IPS-15b (cell line): ENCODE data around the gene IBTK.
"Not testable (repeated sequence)": the region's sequence is repeated elsewhere in the genome, so short reads cannot be mapped to it uniquely, and the experiment has no call there.

Experiments
- H3K27me3 ChIP-seq: one replicate; pipeline ENCODE4 v1.6.1; 2013; ENCODE audit warnings: low read length; ENCODE audit not compliant: control insufficient read depth, insufficient read depth
- H3K36me3 ChIP-seq: one replicate; pipeline ENCODE4 v1.6.1; 2013; ENCODE audit warnings: low read length; ENCODE audit not compliant: control insufficient read depth, insufficient read depth
- H3K4me1 ChIP-seq: one replicate; pipeline ENCODE4 v1.6.1; 2013; ENCODE audit warnings: mild to moderate bottlenecking, low read length; ENCODE audit not compliant: control insufficient read depth, insufficient read depth
- H3K4me3 ChIP-seq: one replicate; pipeline ENCODE4 v1.5.1; 2013; ENCODE audit warnings: low read depth, low read length
- H3K9ac ChIP-seq: one replicate; pipeline ENCODE4 v1.6.1; 2013; ENCODE audit warnings: low read depth, mild to moderate bottlenecking, low read length
- H3K9me3 ChIP-seq: one replicate; pipeline ENCODE4 v1.6.1; 2013; ENCODE audit warnings: mild to moderate bottlenecking, low read length; ENCODE audit not compliant: control insufficient read depth, insufficient read depth

The IBTK gene

GRCh38 chr6:82131441-82131840, 116.1 kb downstream of the IBTK start:
- no peaks in the 10 kb centered on the region for H3K4me1 ChIP-seq
- no peaks in the 10 kb centered on the region for H3K9me3 ChIP-seq
- H3K36me3 ChIP-seq, result no peaks in the 10 kb centered on the region
- no peak overlapping the region for H3K9ac ChIP-seq
- no peak overlapping the region for H3K4me3 ChIP-seq
- H3K27me3 ChIP-seq, result no peaks in the 10 kb centered on the region

GRCh38 chr6:82129797-82130196, 117.7 kb downstream of the IBTK start:
- no peak overlapping the region for H3K4me3 ChIP-seq
- no peaks in the 10 kb centered on the region for H3K36me3 ChIP-seq
- H3K9me3 ChIP-seq, result no peaks in the 10 kb centered on the region
- H3K4me1 ChIP-seq, result no peaks in the 10 kb centered on the region
- no peak overlapping the region for H3K9ac ChIP-seq
- H3K27me3 ChIP-seq, result no peaks in the 10 kb centered on the region

GRCh38 chr6:82128973-82129372, 118.6 kb downstream of the IBTK start:
- H3K9ac ChIP-seq, H3K36me3 ChIP-seq, H3K9me3 ChIP-seq, H3K4me3 ChIP-seq, H3K27me3 ChIP-seq, H3K4me1 ChIP-seq: not testable (repeated sequence)

GRCh38 chr6:82123632-82124031, 123.9 kb downstream of the IBTK start:
- Histone ChIP-seq H3K27me3 (no peaks in the 10 kb centered on the region), H3K9ac (no peak overlapping the region), H3K36me3 (no peaks in the 10 kb centered on the region), H3K4me3 (no peak overlapping the region), H3K4me1 (no peaks in the 10 kb centered on the region), H3K9me3 (no peaks in the 10 kb centered on the region)
